ENCODE measurements around the gene CACFD1.

Gene CACFD1

DNA sequence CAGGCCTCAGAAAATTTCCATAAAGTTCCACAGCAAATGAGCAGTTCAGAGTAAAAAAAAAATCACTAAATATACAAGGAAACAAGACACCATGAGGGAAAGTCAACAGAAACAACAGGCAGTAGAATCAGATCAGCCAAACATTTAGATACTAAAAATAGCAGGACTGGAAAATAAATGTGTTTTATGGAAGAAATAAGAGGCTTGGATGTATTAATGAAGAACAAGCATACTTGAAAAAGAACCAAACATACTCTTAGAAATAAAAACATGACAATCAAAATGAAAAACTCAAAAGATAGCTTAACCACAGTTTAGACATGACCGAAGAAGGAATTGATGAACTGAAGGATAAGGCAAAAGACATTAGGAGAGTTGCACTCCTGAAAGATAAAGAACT, 42.3 kb downstream of the CACFD1 start:
- DNase-seq (ENCODE audit: low read depth), result no peak

DNA sequence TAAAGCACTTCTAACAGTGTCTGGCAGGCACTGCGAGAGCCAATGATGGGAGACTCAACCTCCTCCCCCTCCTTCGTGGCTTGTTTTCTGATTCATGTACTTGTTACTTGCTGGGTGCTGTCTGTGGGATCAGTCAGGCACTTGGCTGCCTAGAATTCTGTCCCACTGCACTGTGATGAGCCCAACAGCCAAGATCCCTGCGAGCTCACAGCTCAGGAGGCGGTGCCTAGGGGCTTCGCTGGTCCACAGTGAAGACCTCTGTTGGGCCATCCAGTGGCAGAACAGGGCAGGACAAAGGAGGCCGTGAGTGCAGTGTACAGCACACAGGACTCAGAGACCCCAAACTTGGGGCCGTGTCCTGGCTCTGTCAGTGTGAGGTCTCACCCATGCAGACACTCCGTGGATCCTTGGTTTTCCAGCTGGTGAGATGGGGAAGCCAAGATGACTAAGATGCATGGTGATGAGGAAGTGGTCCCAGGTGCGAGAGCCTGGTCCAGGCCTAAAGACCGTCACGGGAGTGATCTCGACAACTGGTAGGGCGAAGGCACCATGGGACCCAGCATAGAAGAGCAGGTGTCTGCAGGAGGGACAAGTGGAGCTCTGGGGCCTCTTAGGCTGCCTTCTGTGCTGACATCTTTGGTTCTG, 45.5 kb downstream of the CACFD1 start:
- no peak for DNase-seq (ENCODE audit: low read depth)

DNA sequence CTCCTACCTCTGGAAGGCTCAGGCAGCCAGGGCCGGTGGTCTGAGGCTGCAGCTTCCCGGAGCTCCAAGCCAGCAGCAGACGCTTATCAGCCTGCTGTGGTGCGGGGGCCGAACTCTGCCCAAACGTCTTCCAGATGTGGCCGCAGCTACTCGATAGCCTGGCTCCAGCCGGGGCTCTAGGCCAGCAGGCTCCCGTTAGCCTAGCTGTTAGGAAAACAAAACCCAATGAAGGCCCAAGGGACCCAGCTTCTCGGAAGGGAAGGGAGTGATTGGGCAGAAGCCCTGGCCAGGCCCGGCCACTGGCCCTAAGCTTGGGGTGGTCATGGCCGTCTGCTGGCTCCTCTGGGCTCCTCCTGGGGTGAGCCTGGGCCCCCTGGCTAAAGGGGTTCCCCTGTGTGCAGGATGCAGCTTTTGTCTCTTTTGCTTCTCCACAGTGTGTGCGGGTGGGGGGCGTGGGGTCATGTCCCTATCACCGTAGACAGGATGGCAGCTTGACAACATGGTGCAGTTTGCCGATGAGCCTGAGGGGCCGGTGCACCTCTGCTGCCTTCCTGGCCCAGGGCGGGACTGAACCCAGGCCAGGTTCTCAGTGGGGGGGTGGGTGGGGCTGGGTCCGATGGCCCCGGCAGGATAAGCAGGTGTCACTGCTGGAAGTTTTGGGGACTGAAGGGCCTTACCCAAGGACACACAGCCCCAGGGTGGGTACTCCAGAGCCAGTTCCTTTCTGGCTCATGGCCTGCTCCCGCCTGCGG, 46.3 kb downstream of the CACFD1 start:
- no peak for DNase-seq (ENCODE audit: low read depth)

DNA sequence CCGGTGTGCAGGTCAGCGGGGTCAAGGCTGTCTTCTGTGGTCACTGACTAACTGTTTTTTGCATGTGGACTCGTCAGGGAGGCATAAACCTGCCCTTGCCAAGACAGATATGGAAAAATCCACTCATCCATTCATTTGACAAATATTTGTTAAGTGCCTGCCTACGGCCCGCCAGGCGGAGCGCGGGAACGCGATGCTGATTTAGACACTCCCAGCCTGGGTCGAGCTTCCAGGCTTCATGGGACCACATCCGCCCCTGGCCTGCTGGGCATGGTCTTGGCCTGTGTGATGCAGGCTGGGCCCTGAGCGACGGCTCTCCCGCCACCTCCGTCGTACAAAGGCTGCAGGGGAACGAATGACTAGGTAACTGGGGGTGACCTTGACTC, 46.9 kb downstream of the CACFD1 start:
- no peak for DNase-seq (ENCODE audit: low read depth)

DNA sequence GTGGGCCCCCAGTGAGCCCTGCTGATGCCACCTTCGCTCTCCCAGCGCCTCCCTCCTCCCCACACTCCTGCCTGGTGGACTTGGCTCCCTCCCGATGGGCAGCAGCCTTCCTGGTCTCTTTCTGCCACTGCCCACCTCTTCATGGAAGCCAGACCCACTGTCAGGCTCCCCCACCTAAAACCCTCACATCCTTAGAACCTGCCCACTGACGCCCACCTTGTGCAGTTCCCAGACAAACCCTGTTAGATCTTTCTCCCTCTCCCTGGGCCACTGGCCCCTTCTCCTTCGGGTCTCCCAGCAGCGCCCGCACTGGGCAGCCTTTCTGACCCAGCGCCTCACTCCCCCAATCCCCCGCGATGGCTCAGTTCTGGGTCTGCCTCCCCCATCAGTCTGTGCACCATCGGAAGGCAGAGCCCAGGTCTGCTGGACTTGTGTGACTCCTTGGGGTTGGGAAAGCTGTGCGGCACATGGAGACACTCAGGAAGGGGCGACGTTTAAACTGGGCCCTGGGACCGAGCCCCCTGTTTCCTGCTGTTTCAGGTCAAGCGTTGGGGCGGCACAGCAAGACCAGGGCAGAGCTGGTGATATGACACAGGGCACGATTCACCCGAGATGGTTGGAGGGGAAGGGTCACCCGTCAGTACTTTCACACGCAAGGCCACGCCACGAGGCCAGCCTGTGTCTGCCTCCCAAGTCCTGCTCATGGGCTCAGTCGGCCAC, 47.6 kb downstream of the CACFD1 start:
- DNase-seq (ENCODE audit: low read depth), result no peak

DNA sequence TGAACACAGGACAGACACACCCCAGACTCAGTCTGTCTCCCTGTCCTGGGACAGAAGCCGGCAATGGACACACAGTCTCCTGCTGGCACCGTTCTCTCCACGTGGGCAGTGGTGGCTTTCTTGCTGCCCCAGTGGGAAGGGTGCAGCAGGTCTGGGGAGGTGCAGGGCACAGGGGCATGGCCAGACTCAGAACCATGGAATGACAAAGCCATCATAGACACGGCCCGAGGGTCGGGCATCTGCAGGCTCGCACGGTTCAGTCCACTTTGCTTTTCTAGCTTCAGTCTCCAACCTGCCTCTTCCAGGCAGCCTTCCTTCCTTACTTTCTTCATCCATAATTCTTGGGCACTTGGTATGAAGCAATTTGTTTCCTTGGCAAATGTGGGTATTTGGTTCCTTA, 48.3 kb downstream of the CACFD1 start:
- no peak for DNase-seq (ENCODE audit: low read depth)

DNA sequence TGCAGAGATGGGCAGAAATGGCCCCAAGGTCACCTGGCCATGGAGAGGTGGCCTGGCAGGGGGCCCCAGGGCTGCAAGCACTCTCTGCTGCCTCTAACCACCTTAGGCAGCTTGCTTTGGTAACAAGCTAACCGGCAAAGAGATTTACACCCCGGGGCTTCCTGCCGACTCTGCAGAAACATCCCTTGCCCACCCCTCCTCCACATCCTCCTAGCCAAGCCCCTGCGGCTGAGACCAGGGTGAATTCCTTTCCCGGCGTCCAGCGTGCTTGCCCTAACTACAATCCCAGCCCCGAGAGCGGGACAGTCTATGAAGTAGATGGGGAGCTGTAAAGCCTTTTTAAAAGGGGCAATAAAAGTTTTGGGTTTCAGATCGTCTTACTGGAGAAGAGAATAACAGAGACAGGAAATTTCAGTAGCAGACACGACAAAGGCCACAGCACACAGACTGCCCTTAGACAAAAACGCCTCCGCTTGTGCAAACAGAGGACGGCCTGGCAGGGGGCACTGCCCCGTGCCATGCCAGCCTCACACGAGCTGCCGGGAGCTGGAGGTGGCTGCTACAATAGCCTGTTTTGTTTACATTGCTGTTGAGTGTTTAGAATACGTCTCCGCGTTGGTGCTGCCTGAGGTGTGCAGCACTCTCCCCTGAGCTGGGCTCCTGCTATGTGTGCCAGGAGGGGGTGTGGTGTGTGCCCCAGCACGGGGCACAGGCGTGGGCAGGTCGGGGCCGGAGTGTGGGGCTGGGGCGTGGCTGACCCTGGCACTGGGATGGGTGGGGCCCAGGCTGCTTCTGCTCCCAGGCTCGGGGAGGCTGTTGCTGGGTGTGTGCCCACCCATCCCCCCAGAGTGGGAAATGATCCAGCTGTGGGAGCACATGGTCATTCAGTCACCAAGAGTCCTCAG, 49.7 kb downstream of the CACFD1 start:
- no peak for DNase-seq (ENCODE audit: low read depth)

DNA sequence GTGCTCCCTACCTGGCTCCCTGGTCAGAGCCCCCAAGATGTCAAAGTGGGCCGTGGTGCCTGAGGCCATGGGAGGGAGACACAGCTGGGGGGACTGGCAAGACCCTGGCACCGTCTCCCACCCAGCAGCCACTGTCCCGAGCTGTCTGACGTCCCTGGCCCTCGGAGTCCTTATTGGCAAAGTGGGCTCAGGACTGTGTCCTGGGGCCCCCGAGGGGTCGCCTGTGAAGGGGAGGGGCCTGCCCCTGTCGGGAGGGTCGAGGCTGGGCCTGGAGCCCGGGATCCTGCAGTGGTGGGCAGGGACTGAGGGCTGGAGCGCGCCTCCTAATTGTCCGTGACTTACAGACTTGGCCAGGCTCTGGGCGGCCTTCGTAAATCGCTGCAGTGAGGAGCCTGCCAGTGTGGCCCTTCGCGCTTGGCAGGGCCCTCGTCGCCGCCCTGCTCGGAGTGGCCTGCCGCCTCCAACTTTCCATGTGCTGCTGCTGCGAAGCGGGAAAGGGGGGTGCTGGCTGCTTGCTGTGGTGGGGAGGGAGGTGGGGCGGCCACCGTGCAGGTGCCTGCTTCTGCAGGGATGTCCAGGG, 51.2 kb downstream of the CACFD1 start:
- DNase-seq (ENCODE audit: low read depth), result no peak

DNA sequence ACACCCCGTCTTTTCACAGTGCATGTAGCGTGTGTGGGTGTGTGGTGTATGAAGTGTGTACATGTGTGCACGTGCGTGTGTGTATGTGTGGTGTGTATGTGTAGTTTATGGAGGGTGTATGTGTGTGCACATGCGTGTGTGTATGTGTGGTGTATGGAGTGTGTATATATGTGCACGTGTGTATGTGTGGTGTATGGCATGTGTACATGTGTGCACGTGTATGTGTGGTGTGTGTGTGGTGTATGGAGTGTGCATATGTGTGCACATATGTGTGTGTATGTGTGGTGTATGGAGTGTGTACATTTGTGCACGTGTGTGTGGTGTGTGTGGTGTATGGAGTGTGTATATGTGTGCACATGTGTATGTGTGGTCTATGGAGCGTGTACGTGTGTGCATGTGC, 51.8 kb downstream of the CACFD1 start:
- DNase-seq (ENCODE audit: low read depth), result no peak

DNA sequence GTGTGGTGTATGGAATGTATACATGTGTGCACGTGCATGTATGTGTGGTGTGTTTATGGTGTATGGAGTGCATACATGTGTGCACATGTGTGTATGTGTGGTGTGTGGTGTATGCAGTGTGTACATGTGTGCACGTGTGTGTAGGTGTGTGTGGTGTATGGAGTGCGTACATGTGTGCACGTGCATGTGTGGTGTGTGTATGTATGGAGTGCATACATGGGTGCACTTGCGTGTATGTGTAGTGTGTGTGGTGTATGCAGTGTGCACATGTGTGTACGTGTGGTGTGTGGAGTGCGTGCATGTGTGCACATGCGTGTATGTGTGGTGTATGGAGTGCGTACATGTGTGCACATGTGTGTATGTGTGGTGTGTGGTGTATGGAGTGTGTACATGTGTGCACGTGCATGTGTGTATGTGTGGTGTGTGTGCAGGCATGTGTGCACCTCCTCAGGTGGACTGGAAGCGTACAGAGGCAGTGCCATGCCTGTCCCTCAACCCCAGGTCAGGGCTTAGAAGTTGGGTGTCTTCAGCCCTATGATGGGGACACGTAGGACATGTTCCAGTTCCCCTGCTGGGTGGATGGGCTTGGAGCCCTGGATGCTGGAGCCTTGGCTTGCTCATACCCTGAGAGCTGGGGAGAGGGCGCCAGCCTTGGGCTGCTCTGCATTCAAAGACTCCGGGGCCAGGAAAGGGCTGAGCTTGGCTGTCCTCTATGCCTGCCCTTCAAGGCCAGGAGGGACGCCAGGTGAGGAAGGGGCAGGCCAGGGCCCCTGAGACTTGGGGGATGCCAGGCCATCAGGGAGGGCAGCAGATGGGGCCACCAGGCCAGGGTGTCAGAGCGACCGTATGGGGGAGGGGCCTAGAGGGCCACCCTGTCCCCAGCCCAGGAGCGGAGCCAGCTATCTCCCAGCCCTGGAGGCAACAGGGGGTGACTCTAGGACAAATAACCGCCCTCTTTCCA, 52.8 kb downstream of the CACFD1 start:
- DNase-seq (ENCODE audit: low read depth), result no peak

DNA sequence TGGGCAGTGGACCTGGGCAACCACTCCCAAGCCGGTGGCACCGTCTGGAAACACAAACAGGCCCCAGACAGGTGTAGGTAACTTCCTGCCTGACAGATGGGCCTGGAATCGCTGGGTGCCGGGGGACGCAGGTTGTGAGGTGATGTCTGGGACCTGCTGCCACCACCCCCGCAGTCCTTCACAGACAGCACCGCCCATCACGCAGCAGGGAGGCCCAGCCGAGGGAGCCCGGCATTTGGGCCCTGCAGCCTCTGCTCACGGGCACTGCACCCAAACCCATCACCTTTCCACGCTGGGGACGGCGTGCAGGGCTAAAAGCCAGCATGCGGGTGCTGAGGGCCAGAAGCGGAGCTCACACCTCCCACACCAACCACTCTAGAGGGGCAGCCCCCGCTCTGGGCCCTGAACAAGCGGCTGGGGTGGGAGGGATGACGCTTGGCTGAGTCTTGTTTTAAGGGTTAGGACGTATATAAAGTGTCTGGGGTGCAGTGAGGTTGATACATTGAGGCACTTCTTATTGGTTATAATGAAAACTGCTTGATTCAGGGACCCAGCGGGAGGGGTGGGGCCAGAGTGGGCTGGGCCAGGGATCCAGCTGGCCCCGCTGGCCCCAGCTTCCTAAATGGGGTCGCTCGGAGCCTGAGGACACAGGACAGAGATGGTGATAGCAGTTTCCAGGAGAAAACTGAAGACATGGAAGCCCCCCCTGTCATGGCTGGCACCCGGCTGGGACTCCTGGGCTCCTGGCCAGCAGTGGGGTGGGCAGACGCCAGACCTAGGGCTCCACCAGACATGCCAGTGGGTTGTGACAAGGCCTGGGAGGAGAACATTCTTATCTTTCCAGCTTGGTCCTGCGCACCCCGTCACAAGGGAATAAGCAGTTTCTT, 53.7 kb downstream of the CACFD1 start:
- no peak for DNase-seq (ENCODE audit: low read depth)

DNA sequence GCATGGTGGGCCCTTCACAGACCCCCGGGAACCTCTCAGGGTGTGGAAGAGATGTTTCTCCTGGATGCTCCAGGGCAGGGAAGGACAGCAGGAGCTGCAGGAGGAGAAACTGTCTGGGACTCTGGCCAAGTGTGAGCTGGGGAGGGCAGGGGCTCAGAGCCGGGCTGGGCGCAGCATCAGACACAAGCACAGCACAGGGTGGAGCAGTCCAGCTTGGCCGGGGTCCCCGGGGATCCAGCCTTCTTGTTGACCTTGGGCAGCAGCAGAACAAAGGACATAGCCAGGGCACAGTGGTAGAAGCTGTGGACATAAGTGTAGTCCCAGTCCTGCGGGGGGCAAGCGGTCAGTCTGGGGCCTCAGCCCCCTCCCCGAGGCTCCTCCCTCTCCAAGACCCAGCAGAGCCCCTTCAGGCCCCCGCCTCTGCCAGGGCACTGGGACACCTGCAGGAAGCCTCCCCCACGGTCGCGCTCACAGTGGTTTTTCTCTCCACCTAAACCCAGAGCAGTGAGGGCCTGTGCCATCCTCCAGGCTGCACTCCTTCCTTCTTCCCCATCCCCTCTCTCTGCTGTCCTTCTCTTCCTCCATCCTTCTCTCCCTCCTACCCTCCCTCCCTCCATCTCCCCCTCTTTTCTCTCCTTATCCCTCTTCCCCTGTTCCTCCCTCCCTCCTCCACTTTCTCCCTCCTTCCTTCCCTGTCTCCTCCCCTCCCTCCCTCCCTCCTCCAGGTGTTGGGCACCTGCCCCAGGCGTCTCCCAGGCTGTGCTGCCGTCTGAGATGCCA, 54.9 kb downstream of the CACFD1 start:
- DNase-seq (ENCODE audit: low read depth), result no peak

DNA sequence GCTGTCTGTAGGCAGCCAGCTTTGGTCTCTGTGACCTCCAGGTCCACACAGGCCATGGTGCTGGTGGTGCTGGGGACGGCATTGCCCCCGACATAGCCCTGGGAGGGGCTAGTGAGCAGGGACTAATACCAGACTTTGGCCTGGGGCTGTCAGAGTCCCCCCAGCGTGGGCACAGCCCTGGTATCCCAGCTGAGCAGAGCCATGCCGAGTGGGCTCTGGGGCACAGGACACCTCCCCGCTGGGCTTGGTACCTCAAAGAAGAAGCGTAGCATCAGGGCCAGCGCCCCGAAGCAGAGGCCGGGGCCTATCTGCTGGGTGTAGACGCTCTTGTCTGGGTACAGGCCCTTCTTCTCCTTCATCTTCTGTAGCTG, 55.4 kb downstream of the CACFD1 start:
- no peak for DNase-seq (ENCODE audit: low read depth)

DNA sequence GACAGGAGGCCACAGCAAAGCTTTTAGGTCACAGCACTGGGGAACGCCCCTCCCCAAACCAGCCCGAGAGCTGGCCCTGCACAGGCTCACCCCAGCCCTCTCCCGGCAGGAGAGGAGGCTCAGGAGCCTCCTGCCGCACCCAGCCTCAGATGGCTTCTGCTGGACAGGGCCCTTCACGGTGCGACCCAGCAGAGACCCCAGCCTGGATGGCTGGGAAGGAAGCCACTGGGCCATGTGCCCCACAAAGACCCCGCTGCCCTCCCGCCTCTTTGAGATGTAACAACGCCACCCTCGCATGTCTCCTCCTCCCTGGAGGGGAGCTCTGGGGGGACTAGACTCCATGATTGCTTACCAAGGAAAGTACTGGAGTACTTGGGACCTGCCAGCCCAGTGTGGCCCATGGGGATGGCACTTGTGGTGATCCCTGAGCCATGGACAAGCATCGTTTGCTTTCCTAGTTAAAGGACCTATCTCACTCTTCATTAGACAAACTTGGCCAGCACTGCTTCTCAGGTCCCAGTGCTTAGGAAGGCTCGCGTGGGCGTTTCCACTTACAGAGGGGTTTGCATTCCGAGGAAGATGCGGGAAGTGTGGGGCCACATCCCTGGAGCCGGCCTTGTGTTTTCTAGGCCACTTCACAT, 56.0 kb downstream of the CACFD1 start:
- no peak for DNase-seq (ENCODE audit: low read depth)

DNA sequence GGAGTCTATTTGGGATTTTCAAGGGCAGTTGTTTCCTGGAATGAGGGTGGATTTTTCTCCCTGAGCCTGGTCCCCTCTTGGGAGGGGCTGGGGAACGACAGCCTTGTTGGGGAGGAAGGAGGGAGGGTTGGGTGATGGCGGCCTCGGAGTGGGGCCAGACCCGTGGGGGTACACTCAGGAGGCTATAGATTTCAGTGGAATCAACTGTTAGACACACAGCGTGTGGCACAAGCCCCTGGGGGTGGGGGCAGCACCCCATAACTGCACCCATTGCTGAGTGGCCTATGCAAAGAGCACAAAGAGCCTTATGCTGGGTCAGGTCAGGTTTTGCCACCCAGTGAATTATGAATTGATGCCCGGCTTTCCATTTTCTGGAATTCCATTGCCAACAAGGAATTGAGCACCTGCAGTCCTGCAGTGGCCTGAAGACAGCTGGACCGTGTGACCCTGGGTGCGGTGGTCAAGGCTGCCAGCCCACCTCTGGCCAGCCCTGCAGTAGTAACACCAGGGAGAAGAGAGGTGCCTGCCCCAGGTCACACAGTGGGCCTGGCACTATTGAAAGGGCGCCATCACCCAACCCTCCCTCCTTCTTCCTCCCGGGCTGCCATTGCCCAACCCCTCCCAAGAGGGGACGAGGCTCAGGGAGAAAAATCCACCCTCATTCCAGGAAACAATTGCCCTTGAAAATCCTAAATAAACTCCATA, 56.6 kb downstream of the CACFD1 start:
- DNase-seq (ENCODE audit: low read depth), result no peak

DNA sequence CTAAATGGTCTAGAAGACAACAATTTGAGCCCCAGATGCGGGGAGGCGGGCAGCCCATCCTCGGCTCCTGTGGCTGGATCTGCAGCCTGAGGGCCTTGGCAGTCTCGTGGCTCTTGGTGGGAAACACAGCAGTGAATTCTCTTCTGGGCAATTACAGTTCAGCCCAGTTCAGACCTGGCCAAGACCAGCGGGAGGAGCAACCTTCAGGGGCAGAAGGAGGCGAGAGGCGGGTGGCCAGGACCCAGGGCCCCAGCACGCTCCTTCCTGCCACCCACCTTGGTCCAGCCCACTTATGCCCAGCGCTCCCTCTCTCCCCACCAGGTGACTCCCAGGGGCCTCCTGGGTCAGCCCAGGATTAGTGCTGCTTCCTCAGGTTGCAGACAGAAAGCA, 57.2 kb downstream of the CACFD1 start:
- DNase-seq (ENCODE audit: low read depth), result no peak

DNA sequence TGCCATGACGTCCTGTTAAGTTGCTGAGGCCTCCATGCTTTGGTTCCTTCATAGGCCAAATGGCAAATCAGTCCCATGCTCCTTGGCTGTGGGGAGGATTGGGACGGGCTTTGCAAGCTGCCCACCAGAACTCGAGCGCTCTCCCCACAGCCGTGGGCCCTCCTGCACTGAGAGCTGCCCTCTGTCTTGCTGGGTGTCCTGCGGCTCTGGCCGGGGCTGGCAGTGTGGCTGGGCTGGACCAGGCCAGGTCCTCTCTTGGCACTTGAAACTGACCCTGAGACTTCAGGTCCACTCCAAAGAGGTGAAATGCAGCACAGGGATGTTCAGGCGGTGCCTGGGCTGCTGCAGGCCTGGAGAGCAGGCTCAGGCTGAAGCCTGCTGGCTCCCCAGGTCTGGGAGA, 57.9 kb downstream of the CACFD1 start:
- DNase-seq (ENCODE audit: low read depth), result no peak

DNA sequence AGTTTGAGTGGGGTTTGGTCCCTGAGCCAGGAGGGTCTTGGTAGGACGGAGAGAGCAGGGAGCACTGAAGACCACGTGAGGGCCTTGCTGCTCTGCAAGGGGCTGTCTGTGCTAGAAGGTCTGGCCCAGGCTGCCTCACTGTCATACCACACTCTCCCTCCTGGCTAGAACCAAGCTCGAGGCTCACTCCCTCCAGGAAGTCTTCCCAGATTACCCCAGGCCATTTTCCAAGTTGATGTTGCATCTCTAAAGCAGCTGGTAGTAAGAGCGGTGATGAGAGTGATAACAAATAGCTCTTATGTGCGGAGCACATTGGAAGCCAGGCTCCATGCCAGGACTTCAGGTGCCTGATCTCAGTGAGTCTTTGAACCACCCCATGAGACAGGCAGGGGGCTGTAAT, 58.4 kb downstream of the CACFD1 start:
- no peak for DNase-seq (ENCODE audit: low read depth)
